Gastroesophageal sphincter (tissue), 3 donors: ENCODE measurements around the gene MLEC.

ENCODE experiments used
- CTCF ChIP-seq, 4 experiments: fragments of 200-600 bp in 2 of 4; fragments of 450-650 bp in 2 of 4; sonication (generic) in 1 of 4; IDR thresholded peaks; one replicate each; pipeline ENCODE4 v1.5.1; 2017 to 2019; ENCODE audit warnings: antibody characterized with exemption in 4 of 4, mild to moderate bottlenecking in 2 of 4, moderate library complexity in 2 of 4
- EP300 ChIP-seq: sonication (generic); formaldehyde crosslinking; IDR thresholded peaks from one replicate; pipeline ENCODE4 v1.6.1; 2017; ENCODE audit warnings: antibody characterized with exemption, mild to moderate bottlenecking
- POLR2A ChIP-seq, 2 donors: fragments of 450-650 bp; IDR thresholded peaks; one replicate each; pipeline ENCODE4 v1.6.1; 2017; ENCODE audit warnings: antibody characterized with exemption in 2 of 2, mild to moderate bottlenecking in 2 of 2, moderate library complexity in 1 of 2
- POLR2AphosphoS5 ChIP-seq: sonication (generic); formaldehyde crosslinking; IDR thresholded peaks from one replicate; pipeline ENCODE4 v1.6.1; 2017; ENCODE audit warnings: antibody characterized with exemption

- TF ChIP-seq CTCF (IDR thresholded peaks at IDR 0.05), result peak in 1 of 4 experiments; percentile 18
- TF ChIP-seq POLR2AphosphoS5, result no peak
- TF ChIP-seq POLR2A (IDR thresholded peaks at IDR 0.05), result no peak
- TF ChIP-seq EP300, result no peak
Observed at GRCh38 chr12:120649442-120650232, 37.3 kb upstream of the MLEC start.
